Measurements from ENCODE around the gene EI24. TPM values are rescaled to one million over a fixed set of nuclear protein-coding genes. Genes with fewer than 3 reads are reported as not detected.

The EI24 gene
- total and polyA plus RNA-seq, 2 donors (not counting 3 experiments of a cell fraction or from before 2014, with no cell fraction given) = 115 to 192 TPM

DNA sequence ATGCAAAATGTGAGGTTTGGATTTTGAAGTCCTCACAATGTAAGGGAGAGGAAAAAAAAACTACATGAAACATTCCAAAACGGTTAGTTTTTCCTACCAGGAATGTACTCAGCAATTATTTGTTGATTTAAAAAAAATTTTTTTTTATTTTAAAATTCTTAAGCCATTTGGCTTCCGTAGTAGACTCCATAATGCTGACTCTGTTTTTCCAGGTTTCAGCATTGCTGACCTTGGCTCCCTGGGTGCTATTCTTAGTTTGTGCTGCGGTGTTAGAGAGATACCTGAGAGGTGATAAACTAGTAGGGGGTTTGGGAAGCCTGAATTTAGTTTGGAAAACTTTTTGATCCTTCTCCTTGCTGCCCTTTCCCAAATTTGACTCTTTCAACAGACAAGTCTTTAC is 33.9 kb downstream of the EI24 start:
- Histone ChIP-seq H3K9ac (replicated peaks; ENCODE audit: extremely low read depth, insufficient read depth, low read length) (no peak overlapping the region), H3K4me2 (ENCODE audit: insufficient read depth, low read length) (no peak overlapping the region), H3K4me1 (ENCODE audit: control insufficient read depth, extremely low read depth, insufficient read depth, low read length) (no peaks in the 10 kb centered on the region), H3K36me3 (ENCODE audit: control insufficient read depth in 2 of 2, extremely low read depth in 1 of 2, insufficient read depth in 2 of 2, low read length in 2 of 2) (peaks cover 33 to 37% of the 10 kb centered on the region in 2 experiments), H3K79me2 (ENCODE audit: control insufficient read depth, insufficient read depth, low read length) (peaks cover 6% of the 10 kb centered on the region), H3K4me3 (replicated peaks in 1 of 3; ENCODE audit: insufficient read depth in 1 of 3, low read depth in 1 of 3, low read length in 3 of 3) (no peak overlapping the region), H4K20me1 (replicated peaks; ENCODE audit: control insufficient read depth, extremely low read depth, insufficient read depth, low read length) (no peaks in the 10 kb centered on the region), H3K9me3 (replicated peaks; ENCODE audit: control insufficient read depth, insufficient read depth, low read length) (no peaks in the 10 kb centered on the region), H3K27me3 (ENCODE audit: control insufficient read depth in 2 of 2, insufficient read depth in 2 of 2, low read length in 2 of 2) (no peaks in the 10 kb centered on the region), H3K27ac (ENCODE audit: insufficient read depth, low read depth, low read length) (no peak overlapping the region), H2AFZ (ENCODE audit: low read depth, low read length) (no peak overlapping the region), H3K9me1 (replicated peaks; ENCODE audit: control insufficient read depth, extremely low read depth, insufficient read depth, low read length) (no peaks in the 10 kb centered on the region)
- CTCF ChIA-PET = interaction anchor here (0.8 to 1.9 kb wide), 2 partner anchors 10 to 12 kb away, joined by 3 to 6 read pairs; no protein-coding TSS in a partner anchor
- no TSS peak for BruUV-seq (replicated peaks)
- POLR2A ChIA-PET = no interaction called here
- no peak for TF ChIP-seq MYC (IDR thresholded peaks at IDR 0.05; ENCODE audit: low read depth, low read length)
- no peak for TF ChIP-seq JUN (IDR thresholded peaks at IDR 0.05; ENCODE audit: borderline replicate concordance, insufficient read depth, insufficient read length, low read depth)
- TF ChIP-seq POLR2A (IDR thresholded peaks at IDR 0.05; ENCODE audit: low read depth, low read length) = no peak
- TF ChIP-seq POLR2AphosphoS5 (IDR thresholded peaks at IDR 0.05; ENCODE audit: insufficient read depth, low read depth, low read length) = no peak
- TF ChIP-seq FOS (IDR thresholded peaks at IDR 0.05; ENCODE audit: borderline replicate concordance, insufficient read depth, low read length) = no peak
- no peak for TF ChIP-seq MAX (IDR thresholded peaks at IDR 0.05; ENCODE audit: insufficient read depth, insufficient read length)
- TF ChIP-seq, protein P1, sequence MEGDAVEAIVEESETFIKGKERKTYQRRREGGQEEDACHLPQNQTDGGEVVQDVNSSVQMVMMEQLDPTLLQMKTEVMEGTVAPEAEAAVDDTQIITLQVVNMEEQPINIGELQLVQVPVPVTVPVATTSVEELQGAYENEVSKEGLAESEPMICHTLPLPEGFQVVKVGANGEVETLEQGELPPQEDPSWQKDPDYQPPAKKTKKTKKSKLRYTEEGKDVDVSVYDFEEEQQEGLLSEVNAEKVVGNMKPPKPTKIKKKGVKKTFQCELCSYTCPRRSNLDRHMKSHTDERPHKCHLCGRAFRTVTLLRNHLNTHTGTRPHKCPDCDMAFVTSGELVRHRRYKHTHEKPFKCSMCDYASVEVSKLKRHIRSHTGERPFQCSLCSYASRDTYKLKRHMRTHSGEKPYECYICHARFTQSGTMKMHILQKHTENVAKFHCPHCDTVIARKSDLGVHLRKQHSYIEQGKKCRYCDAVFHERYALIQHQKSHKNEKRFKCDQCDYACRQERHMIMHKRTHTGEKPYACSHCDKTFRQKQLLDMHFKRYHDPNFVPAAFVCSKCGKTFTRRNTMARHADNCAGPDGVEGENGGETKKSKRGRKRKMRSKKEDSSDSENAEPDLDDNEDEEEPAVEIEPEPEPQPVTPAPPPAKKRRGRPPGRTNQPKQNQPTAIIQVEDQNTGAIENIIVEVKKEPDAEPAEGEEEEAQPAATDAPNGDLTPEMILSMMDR (IDR thresholded peaks at IDR 0.05; ENCODE audit: extremely low read depth in 1 of 2, insufficient read depth in 1 of 2, low read depth in 1 of 2, low read length in 2 of 2) = no peak
- TF ChIP-seq GATA2 (IDR thresholded peaks at IDR 0.05; ENCODE audit: insufficient read depth, insufficient read length, low read depth, low read length) = no peak
- no peak for TF ChIP-seq EZH2 (IDR thresholded peaks at IDR 0.05; ENCODE audit: borderline replicate concordance, low read depth, low read length, severe bottlenecking)
- dilution Hi-C loops (cut with MboI; ENCODE audit: extremely low pct_ligation_motif_present, low sequenced_read_pairs) = no loop called here
- FAIRE-seq = no peak
- no peak for DNase-seq (ENCODE audit: low read depth, low spot score)
- intact Hi-C loops (cut with micrococcal nuclease) = no loop called here
